ENCODE data around the gene CNKSR2. TPM values are rescaled to one million over a fixed set of nuclear protein-coding genes. Genes with fewer than 3 reads are reported as not detected.

The CNKSR2 gene
- total RNA-seq, 1 experiment from 2014 or later, result not detected

DNA sequence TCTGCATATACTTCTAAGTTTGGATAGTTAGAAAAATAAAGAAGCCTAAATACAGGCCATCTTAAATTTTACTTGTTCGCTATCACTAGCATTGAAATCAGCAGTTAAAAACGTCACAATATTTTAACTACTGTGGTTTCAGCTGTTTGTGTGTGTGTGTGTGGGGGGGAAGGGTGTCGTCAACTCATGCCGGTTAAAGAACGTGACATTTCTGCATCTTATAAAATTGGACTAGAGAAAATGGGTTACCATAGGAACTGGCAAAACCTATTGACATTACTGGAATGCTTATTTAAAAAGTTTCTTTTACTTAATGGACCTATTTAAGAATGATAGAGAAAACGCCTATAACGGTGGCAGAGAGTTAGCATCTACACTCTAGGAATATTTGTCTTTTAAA lies 1.2 kb upstream of the CNKSR2 start:
- no peak for TF ChIP-seq EGR1 (IDR thresholded peaks at IDR 0.05; ENCODE audit: low read depth)
- no peaks in the 10 kb centered on the region; a peak in 1 of 4 replicates for H3K36me3 ChIP-seq (ENCODE audit: control insufficient read depth in 1 of 2, insufficient read depth in 2 of 2, low read length in 2 of 2)
- ChIA-PET RAD21 (ENCODE audit: low non-redundant PET in 1 of 2, low total read pairs in 2 of 2, uncharacterized antibody in 2 of 2, unreplicated experiment in 2 of 2) (no interaction called here), POLR2A (no interaction called here), CTCF (no interaction called here)
- no peaks in the 10 kb centered on the region for H3K9me3 ChIP-seq (ENCODE audit: control insufficient read depth in 1 of 2, insufficient read depth in 1 of 2, low read depth in 1 of 2, low read length in 2 of 2)
- no TSS peak for BruUV-seq (replicated peaks)
- H2AFZ ChIP-seq (ENCODE audit: low read depth, low read length, poor library complexity, severe bottlenecking), result no peak overlapping the region
- no peak for DNase-seq (ENCODE audit: low read depth, low spot score)
- H3K4me3 ChIP-seq (replicated peaks in 1 of 2; ENCODE audit: low read depth in 1 of 2, low read length in 2 of 2), result no peak overlapping the region
- H3K27me3 ChIP-seq (ENCODE audit: insufficient read depth, low read length), result no peaks in the 10 kb centered on the region
- no peak overlapping the region for H3K27ac ChIP-seq (ENCODE audit: low read depth, low read length)
- no peak overlapping the region for H3K4me2 ChIP-seq (ENCODE audit: low read length)
- no peaks in the 10 kb centered on the region for H3K4me1 ChIP-seq (ENCODE audit: control insufficient read depth in 1 of 2, insufficient read depth in 2 of 2, low read length in 2 of 2)
- no peak overlapping the region for H3K9ac ChIP-seq (ENCODE audit: low read length)
- intact Hi-C loops (cut with micrococcal nuclease), result no loop called here
- H4K20me1 ChIP-seq (ENCODE audit: insufficient read depth), result no peaks in the 10 kb centered on the region
- H3K79me2 ChIP-seq (ENCODE audit: insufficient read depth, low read length), result no peaks in the 10 kb centered on the region
- no peak for ATAC-seq
- no peaks in the 10 kb centered on the region for H3K9me2 ChIP-seq (ENCODE audit: insufficient read depth)

DNA sequence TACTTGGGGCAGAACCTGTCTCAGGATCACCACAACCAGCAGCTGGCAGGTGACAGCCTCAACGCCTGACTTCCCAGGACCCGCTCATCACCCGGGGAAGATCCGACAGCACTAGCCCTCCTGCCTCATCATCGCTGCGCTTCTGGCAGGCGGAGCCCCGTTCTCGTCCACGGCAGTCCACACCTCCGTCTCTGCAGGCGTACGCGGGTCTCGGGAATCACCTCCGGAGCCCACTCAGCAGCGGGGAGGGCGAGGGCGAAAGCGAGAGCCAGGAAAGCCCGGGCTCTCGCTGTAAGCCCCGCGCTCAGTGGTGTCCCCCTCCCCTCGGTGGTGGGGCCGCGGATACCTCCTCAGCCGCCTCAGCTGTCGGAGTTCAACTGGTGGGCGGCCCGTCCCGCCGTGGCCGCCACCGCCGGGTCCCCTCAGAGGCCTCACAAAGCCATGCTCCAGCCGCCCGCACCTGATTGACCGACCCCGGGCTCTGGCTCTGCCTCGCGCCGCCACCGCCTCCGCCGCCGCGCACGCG lies 518 bp upstream of the CNKSR2 start:
- no peak for TF ChIP-seq CEBPB (IDR thresholded peaks at IDR 0.05; ENCODE audit: low read depth)
- TF ChIP-seq CBX3 (IDR thresholded peaks at IDR 0.05; ENCODE audit: low read depth), result no peak
- TF ChIP-seq SP1 (IDR thresholded peaks at IDR 0.05; ENCODE audit: low read depth), result no peak
- no peak for TF ChIP-seq SIN3A (IDR thresholded peaks at IDR 0.05; ENCODE audit: low read depth)
- TF ChIP-seq RAD21 (IDR thresholded peaks at IDR 0.05; ENCODE audit: low read depth), result no peak
- ChIA-PET POLR2A (no interaction called here), RAD21 (ENCODE audit: low non-redundant PET in 1 of 2, low total read pairs in 2 of 2, uncharacterized antibody in 2 of 2, unreplicated experiment in 2 of 2) (no interaction called here), CTCF (no interaction called here)
- intact Hi-C loops (cut with micrococcal nuclease), result no loop called here
- ATAC-seq (no peak), DNase-seq (ENCODE audit: low read depth, low spot score) (no peak)
- H4K20me1 ChIP-seq (ENCODE audit: insufficient read depth), result no peaks in the 10 kb centered on the region
- no peaks in the 10 kb centered on the region for H3K79me2 ChIP-seq (ENCODE audit: insufficient read depth, low read length)
- no peaks in the 10 kb centered on the region for H3K9me3 ChIP-seq (ENCODE audit: control insufficient read depth in 1 of 2, insufficient read depth in 1 of 2, low read depth in 1 of 2, low read length in 2 of 2)
- no peaks in the 10 kb centered on the region for H3K27me3 ChIP-seq (ENCODE audit: insufficient read depth, low read length)
- H3K9me2 ChIP-seq (ENCODE audit: insufficient read depth), result no peaks in the 10 kb centered on the region
- no TSS peak for BruUV-seq (replicated peaks)
- no peaks in the 10 kb centered on the region for H3K4me1 ChIP-seq (ENCODE audit: control insufficient read depth in 1 of 2, insufficient read depth in 2 of 2, low read length in 2 of 2)
- H3K36me3 ChIP-seq (ENCODE audit: control insufficient read depth in 1 of 2, insufficient read depth in 2 of 2, low read length in 2 of 2), result no peaks in the 10 kb centered on the region; a peak in 1 of 4 replicates
- no peak overlapping the region for H3K27ac ChIP-seq (ENCODE audit: low read depth, low read length)
- H3K9ac ChIP-seq (ENCODE audit: low read length), result no peak overlapping the region
- no peak overlapping the region for H3K4me2 ChIP-seq (ENCODE audit: low read length)
- no peak overlapping the region for H2AFZ ChIP-seq (ENCODE audit: low read depth, low read length, poor library complexity, severe bottlenecking)
- no peak overlapping the region for H3K4me3 ChIP-seq (replicated peaks in 1 of 2; ENCODE audit: low read depth in 1 of 2, low read length in 2 of 2)

All from HCT116 (cell line).